ENCODE data around the gene IYD. TPM values are rescaled to one million over a fixed set of nuclear protein-coding genes. Genes with fewer than 3 reads are reported as not detected.

Gene IYD
- total and polyA plus RNA-seq, 3 experiments from 2014 or later, result not detected

DNA sequence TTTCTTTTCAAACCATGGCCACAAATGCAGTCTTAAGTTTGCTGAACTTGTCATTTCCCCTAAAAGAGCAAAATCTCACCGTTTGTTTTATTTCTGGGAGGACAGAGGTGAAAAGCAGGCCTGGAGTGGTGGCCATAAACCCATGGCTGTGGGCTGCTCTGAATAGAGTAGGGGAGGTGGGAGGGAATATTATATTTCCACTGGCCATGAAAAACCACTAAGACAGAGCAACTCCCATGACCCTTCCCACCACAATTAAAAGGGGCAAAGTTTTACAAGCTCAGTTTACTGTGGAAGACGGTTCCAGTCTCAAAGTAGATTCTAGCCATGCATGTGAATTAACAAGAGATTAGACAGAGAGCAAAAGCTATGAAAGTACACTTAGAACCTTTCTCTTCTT, 59.0 kb downstream of the IYD start:
- H3K27me3 Mint-ChIP-seq, result peaks cover 1 to 3% of the 10 kb centered on the region in 2 donors
- no peaks in the 10 kb centered on the region for H3K9me3 ChIP-seq (ENCODE audit: low read length)
- H3K27me3 ChIP-seq (ENCODE audit: insufficient read depth, low read length, poor library complexity, severe bottlenecking), result no peaks in the 10 kb centered on the region
- no peak overlapping the region for H3K4me3 ChIP-seq (ENCODE audit: low read length)
- DNase-seq, result no peak
- H3K36me3 ChIP-seq (ENCODE audit: insufficient read depth, low read length), result no peaks in the 10 kb centered on the region
- H3K4me1 ChIP-seq (ENCODE audit: insufficient read depth, low read length), result no peaks in the 10 kb centered on the region
- H3K4me3 Mint-ChIP-seq, result no peak overlapping the region
- no peak overlapping the region for H3K27ac ChIP-seq (ENCODE audit: low read depth, low read length)
- H3K27ac Mint-ChIP-seq, result no peak overlapping the region
- no peaks in the 10 kb centered on the region for H3K9me3 Mint-ChIP-seq
- POLR2A ChIA-PET, result no interaction called here
- no peaks in the 10 kb centered on the region for H3K36me3 Mint-ChIP-seq
- CTCF ChIA-PET, result interaction anchor here (1.1 kb wide), 1 partner anchor 10 kb away, joined by 6 read pairs; no protein-coding TSS in a partner anchor
- H3K4me1 Mint-ChIP-seq, result no peaks in the 10 kb centered on the region

DNA sequence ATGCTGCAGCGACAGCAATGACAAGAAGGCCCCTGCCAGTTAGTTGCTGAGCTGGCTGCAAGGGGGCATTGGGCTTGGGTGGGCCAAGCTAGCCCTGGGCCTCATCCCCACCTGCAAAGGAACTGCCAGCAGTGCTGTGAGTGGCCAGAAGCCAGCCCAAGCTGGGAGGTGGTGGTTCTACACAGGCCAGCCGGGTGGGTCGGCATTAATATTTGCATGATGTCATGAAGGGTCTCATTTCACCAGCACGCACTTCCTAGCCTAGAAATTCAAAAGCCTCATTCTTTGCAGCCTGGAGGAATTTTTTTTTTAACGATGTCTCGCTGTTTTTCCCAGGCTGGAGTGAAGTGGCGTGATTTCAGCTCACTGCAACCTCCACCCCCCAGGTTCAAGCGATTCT, 62.0 kb downstream of the IYD start:
- Histone ChIP-seq H3K27me3 (ENCODE audit: insufficient read depth, low read length, poor library complexity, severe bottlenecking) (no peaks in the 10 kb centered on the region), H3K36me3 (ENCODE audit: insufficient read depth, low read length) (no peaks in the 10 kb centered on the region), H3K4me1 (ENCODE audit: insufficient read depth, low read length) (no peaks in the 10 kb centered on the region), H3K4me3 (ENCODE audit: low read length) (no peak overlapping the region), H3K27ac (ENCODE audit: low read depth, low read length) (no peak overlapping the region), H3K9me3 (ENCODE audit: low read length) (no peaks in the 10 kb centered on the region)
- Mint-ChIP-seq H3K36me3 (no peaks in the 10 kb centered on the region), H3K27ac (no peak overlapping the region), H3K4me1 (no peaks in the 10 kb centered on the region), H3K9me3 (no peaks in the 10 kb centered on the region), H3K4me3 (no peak overlapping the region), H3K27me3 (peaks cover 1 to 3% of the 10 kb centered on the region in 2 donors)
- CTCF ChIA-PET, result interaction anchor here (2.0 kb wide), 1 partner anchor 13 kb away, joined by 6 read pairs; no protein-coding TSS in a partner anchor
- no peak for DNase-seq
- POLR2A ChIA-PET, result no interaction called here

GRCh38 chr6:150435360-150435759, 66.5 kb downstream of the IYD start:
- Mint-ChIP-seq H3K27me3 (peaks cover 0 to 1% of the 10 kb centered on the region in 2 donors), H3K36me3 (no peaks in the 10 kb centered on the region), H3K9me3 (peaks cover 0 to 9% (median 4%) of the 10 kb centered on the region in 5 donors), H3K4me1 (peaks cover 0 to 5% (median 3%) of the 10 kb centered on the region in 3 donors), H3K4me3 (no peak overlapping the region), H3K27ac (no peak overlapping the region)
- Histone ChIP-seq H3K27ac (ENCODE audit: low read depth, low read length) (no peak overlapping the region), H3K27me3 (ENCODE audit: insufficient read depth, low read length, poor library complexity, severe bottlenecking) (no peaks in the 10 kb centered on the region), H3K4me3 (ENCODE audit: low read length) (no peak overlapping the region), H3K4me1 (ENCODE audit: insufficient read depth, low read length) (no peaks in the 10 kb centered on the region), H3K36me3 (ENCODE audit: insufficient read depth, low read length) (no peaks in the 10 kb centered on the region), H3K9me3 (ENCODE audit: low read length) (no peaks in the 10 kb centered on the region)
- CTCF ChIA-PET, result interaction anchor here (1.6 kb wide), 1 partner anchor 17 kb away, joined by 4 read pairs; no protein-coding TSS in a partner anchor
- POLR2A ChIA-PET, result no interaction called here
- DNase-seq, result no peak

DNA sequence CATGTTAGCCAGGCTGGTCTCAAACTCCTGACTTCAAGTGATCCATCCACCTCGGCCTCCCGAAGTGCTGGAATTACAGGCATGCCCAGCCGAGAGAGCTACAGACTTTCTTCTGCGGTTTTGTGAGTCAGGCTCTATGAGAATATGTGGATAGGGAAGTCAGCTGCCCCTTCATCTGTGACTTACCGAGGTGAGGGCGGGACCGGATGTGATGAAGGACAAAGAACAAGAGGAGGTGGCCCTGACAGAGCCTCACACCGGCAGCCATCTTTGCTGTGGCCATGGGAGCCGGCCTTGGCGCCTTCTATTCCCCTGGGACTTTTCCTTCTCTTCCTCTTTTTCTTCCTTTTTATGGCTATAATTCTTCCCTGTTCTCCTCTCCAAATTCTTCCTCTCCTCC, 67.0 kb downstream of the IYD start:
- Mint-ChIP-seq H3K4me1 (peaks cover 0 to 5% (median 3%) of the 10 kb centered on the region in 3 donors), H3K36me3 (no peaks in the 10 kb centered on the region), H3K4me3 (no peak overlapping the region), H3K27ac (no peak overlapping the region), H3K9me3 (peaks cover 0 to 9% (median 4%) of the 10 kb centered on the region in 5 donors), H3K27me3 (peaks cover 0 to 1% of the 10 kb centered on the region in 2 donors)
- DNase-seq, result no peak
- POLR2A ChIA-PET, result no interaction called here
- Histone ChIP-seq H3K27ac (ENCODE audit: low read depth, low read length) (no peak overlapping the region), H3K4me3 (ENCODE audit: low read length) (no peak overlapping the region), H3K9me3 (ENCODE audit: low read length) (no peaks in the 10 kb centered on the region), H3K4me1 (ENCODE audit: insufficient read depth, low read length) (no peaks in the 10 kb centered on the region), H3K36me3 (ENCODE audit: insufficient read depth, low read length) (no peaks in the 10 kb centered on the region), H3K27me3 (ENCODE audit: insufficient read depth, low read length, poor library complexity, severe bottlenecking) (no peaks in the 10 kb centered on the region)
- CTCF ChIA-PET, result interaction anchor here (1.6 kb wide), 1 partner anchor 18 kb away, joined by 4 read pairs; no protein-coding TSS in a partner anchor

GRCh38 chr6:150439373-150439772, 70.6 kb downstream of the IYD start:
- Histone ChIP-seq H3K27me3 (ENCODE audit: insufficient read depth, low read length, poor library complexity, severe bottlenecking) (no peaks in the 10 kb centered on the region), H3K36me3 (ENCODE audit: insufficient read depth, low read length) (no peaks in the 10 kb centered on the region), H3K9me3 (ENCODE audit: low read length) (no peaks in the 10 kb centered on the region), H3K4me1 (ENCODE audit: insufficient read depth, low read length) (no peaks in the 10 kb centered on the region), H3K27ac (ENCODE audit: low read depth, low read length) (no peak overlapping the region), H3K4me3 (ENCODE audit: low read length) (no peak overlapping the region)
- Mint-ChIP-seq H3K27ac (no peak overlapping the region), H3K27me3 (peaks cover 4 to 12% of the 10 kb centered on the region in 2 donors), H3K4me1 (peaks cover 0 to 5% (median 3%) of the 10 kb centered on the region in 3 donors), H3K4me3 (no peak overlapping the region), H3K36me3 (no peaks in the 10 kb centered on the region), H3K9me3 (peaks cover 2 to 9% (median 4%) of the 10 kb centered on the region in 5 donors)
- ChIA-PET POLR2A (no interaction called here), CTCF (no interaction called here)
- DNase-seq, result no peak

DNA sequence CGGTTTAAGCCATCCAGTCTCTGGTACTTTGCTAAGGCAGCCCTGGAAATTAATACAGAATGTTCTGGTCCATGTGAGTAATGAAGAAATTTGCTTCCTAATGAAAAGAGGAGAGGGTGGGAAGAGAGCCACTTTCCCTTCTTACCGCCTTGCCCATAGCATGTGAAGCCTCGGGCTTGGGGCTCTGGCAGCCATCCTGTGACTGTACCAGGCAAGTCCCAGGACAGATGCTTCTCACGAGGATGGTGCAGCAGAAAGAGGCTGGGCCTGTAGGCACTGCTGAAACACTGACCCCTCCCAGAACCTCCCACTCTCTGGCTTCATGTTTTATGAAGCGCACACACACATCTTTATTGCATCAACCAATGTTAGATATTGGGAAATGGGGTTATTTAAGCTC, 74.8 kb downstream of the IYD start:
- Mint-ChIP-seq H3K27ac (no peak overlapping the region), H3K9me3 (peaks cover 1 to 9% (median 4%) of the 10 kb centered on the region in 5 donors), H3K36me3 (no peaks in the 10 kb centered on the region), H3K4me3 (no peak overlapping the region), H3K27me3 (peaks cover 7 to 17% of the 10 kb centered on the region in 2 donors), H3K4me1 (peaks cover 0 to 3% (median 2%) of the 10 kb centered on the region in 3 donors)
- Histone ChIP-seq H3K4me1 (ENCODE audit: insufficient read depth, low read length) (no peaks in the 10 kb centered on the region), H3K36me3 (ENCODE audit: insufficient read depth, low read length) (no peaks in the 10 kb centered on the region), H3K27ac (ENCODE audit: low read depth, low read length) (no peak overlapping the region), H3K4me3 (ENCODE audit: low read length) (no peak overlapping the region), H3K9me3 (ENCODE audit: low read length) (no peaks in the 10 kb centered on the region), H3K27me3 (ENCODE audit: insufficient read depth, low read length, poor library complexity, severe bottlenecking) (no peaks in the 10 kb centered on the region)
- no peak for DNase-seq
- CTCF ChIA-PET, result no interaction called here
- POLR2A ChIA-PET, result no interaction called here

DNA sequence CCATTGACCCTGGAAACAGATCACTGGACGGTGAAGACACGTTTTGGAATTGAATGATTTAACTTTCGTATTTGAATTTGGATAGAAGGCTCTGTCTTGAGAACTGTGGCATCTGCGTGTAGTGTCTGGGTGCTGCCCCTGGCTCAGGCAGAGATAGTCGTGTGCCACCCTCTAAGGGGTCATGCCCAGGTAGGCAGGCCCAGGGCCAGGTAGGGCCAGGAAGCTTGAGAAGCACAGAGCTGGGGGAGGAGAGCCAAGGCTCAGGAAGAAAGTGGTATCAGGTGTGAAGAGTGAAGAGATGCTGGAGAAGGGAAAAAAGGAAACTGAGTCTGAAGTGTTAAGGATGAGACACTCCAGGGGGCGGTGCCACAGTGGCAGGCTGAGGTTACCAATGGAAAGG, 75.5 kb downstream of the IYD start:
- Histone ChIP-seq H3K27me3 (ENCODE audit: insufficient read depth, low read length, poor library complexity, severe bottlenecking) (no peaks in the 10 kb centered on the region), H3K4me3 (ENCODE audit: low read length) (no peak overlapping the region), H3K36me3 (ENCODE audit: insufficient read depth, low read length) (no peaks in the 10 kb centered on the region), H3K9me3 (ENCODE audit: low read length) (no peaks in the 10 kb centered on the region), H3K4me1 (ENCODE audit: insufficient read depth, low read length) (no peaks in the 10 kb centered on the region), H3K27ac (ENCODE audit: low read depth, low read length) (no peak overlapping the region)
- Mint-ChIP-seq H3K27me3 (peaks cover 7 to 17% of the 10 kb centered on the region in 2 donors), H3K36me3 (no peaks in the 10 kb centered on the region), H3K4me3 (no peak overlapping the region), H3K4me1 (peaks cover 0 to 3% (median 0%) of the 10 kb centered on the region in 3 donors), H3K9me3 (peaks cover 0 to 9% (median 4%) of the 10 kb centered on the region in 5 donors), H3K27ac (peak overlapping the region in 2 of 8 donors; percentile 2 to 19)
- ChIA-PET CTCF (no interaction called here), POLR2A (no interaction called here)
- no peak for DNase-seq

DNA sequence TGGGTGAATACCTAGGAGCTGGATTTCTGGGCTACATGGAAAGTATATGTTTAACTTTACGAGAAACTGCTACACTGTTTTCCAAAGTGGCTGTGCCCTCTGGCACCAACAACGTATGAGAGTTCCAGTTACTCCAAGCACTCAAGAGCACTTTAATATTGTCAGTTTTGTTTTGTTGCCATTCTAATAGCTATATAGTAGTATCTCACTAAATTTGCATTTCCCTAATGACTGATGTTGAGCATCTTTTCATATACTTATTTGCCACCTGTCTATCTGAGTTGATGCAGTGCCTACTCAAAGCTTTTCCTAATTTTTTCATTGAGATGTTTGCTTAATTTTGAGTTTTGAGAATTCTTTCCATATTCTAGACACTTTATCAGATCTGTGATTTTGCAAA, 76.7 kb downstream of the IYD start:
- Mint-ChIP-seq H3K36me3 (no peaks in the 10 kb centered on the region), H3K4me1 (no peaks in the 10 kb centered on the region), H3K27ac (no peak overlapping the region), H3K9me3 (peaks cover 0 to 2% (median 0%) of the 10 kb centered on the region in 5 donors), H3K27me3 (peaks cover 7 to 17% of the 10 kb centered on the region in 2 donors), H3K4me3 (no peak overlapping the region)
- Histone ChIP-seq H3K4me3 (ENCODE audit: low read length) (no peak overlapping the region), H3K9me3 (ENCODE audit: low read length) (no peaks in the 10 kb centered on the region), H3K27ac (ENCODE audit: low read depth, low read length) (no peak overlapping the region), H3K27me3 (ENCODE audit: insufficient read depth, low read length, poor library complexity, severe bottlenecking) (no peaks in the 10 kb centered on the region), H3K4me1 (ENCODE audit: insufficient read depth, low read length) (no peaks in the 10 kb centered on the region), H3K36me3 (ENCODE audit: insufficient read depth, low read length) (no peaks in the 10 kb centered on the region)
- ChIA-PET POLR2A (no interaction called here), CTCF (no interaction called here)
- no peak for DNase-seq

Data from CD8-positive, alpha-beta memory T cell (primary cell).